Articular chondrocyte of knee joint (primary cell): Measurements from ENCODE around the gene FXYD4. TPM values are rescaled to one million over a fixed set of nuclear protein-coding genes. Genes with fewer than 3 reads are reported as not detected.

ENCODE experiments used
- small RNA-seq: library from RNA; depleted of rRNA; stranded (forward); fragments of <200 nt; gene quantifications from one replicate; pipeline ENCODE3, GENCODE V24; 2012
- total RNA-seq: library from RNA; depleted of rRNA; stranded (reverse); fragments of >200 nt; gene quantifications from 2 replicates; pipeline ENCODE4 v1.2.3, GENCODE V29; 2012

FXYD4 gene
- not detected in 2 replicates for total RNA-seq

GRCh38 chr10:43371418-43371817, at the start of gene FXYD4:
FXYD4 (plus strand) TSS chr10:43371636; CDS start chr10:43373747, 2,111 bp downstream.

GRCh38 chr10:43408710-43409384, 37.4 kb downstream of the FXYD4 start, which contains the start of gene HNRNPF:
HNRNPF (minus strand) TSS chr10:43409186; CDS start chr10:43387884, 21,302 bp downstream.

Small RNA genes lying within 50 kb of the gene (small RNA-seq; reads per million reads assigned to genes)
- gene RNU6ATAC11P (not detected), gene SNORD3J (not detected)

Other genes starting within 250 kb of the FXYD4 start
- gene CSGALNACT2, start 233.2 kb upstream of the FXYD4 start, total RNA-seq, result 41.0 and 43.3 TPM in 2 replicates
- 1.2 and 1.5 TPM in 2 replicates for gene RASGEF1A, start 104.6 kb upstream of the FXYD4 start, total RNA-seq
- 171 and 186 TPM in 2 replicates for gene HNRNPF, start 37.5 kb downstream of the FXYD4 start, total RNA-seq
- gene ZNF487, start 65.5 kb downstream of the FXYD4 start, total RNA-seq, result 7.1 and 8.5 TPM in 2 replicates
- 4.8 and 5.5 TPM in 2 replicates for gene ZNF239, start 203.0 kb downstream of the FXYD4 start, total RNA-seq
- gene ZNF485, start 234.8 kb downstream of the FXYD4 start, total RNA-seq, result 2.1 and 3.4 TPM in 2 replicates